ENCODE data around the gene TFRC. TPM values are rescaled to one million over a fixed set of nuclear protein-coding genes. Genes with fewer than 3 reads are reported as not detected.

The TFRC gene
- total and polyA plus RNA-seq, 2 experiments from 2014 or later, result 35.5 to 187 TPM

- Histone ChIP-seq H3F3A (replicated peaks; ENCODE audit: low read depth) (no peaks in the 10 kb centered on the region), H3K4me3 (no peak overlapping the region), H2AFZ (no peak overlapping the region), H3K9me2 (ENCODE audit: insufficient read depth) (no peaks in the 10 kb centered on the region), H3K27me3 (ENCODE audit: insufficient read depth) (no peaks in the 10 kb centered on the region), H3K4me2 (no peak overlapping the region), H3K4me1 (ENCODE audit: insufficient read depth) (no peaks in the 10 kb centered on the region), H4K20me1 (replicated peaks; ENCODE audit: insufficient read depth) (no peaks in the 10 kb centered on the region), H3K27ac (ENCODE audit: low read depth) (no peak overlapping the region), H3K36me3 (ENCODE audit: insufficient read depth) (no peaks in the 10 kb centered on the region), H3K79me2 (replicated peaks; ENCODE audit: insufficient read depth) (no peaks in the 10 kb centered on the region)
- DNase-seq (ENCODE audit: low spot score), result no peak
- H3K27ac Mint-ChIP-seq, result no peak overlapping the region
- TF ChIP-seq JUNB (IDR thresholded peaks at IDR 0.05; ENCODE audit: unreplicated experiment) (no peak), CREB1 (CRISPR knock-in tag; IDR thresholded peaks at IDR 0.05; ENCODE audit: low read depth) (no peak), NANOG (IDR thresholded peaks at IDR 0.05; ENCODE audit: borderline replicate concordance) (no peak), ZNF331 (CRISPR knock-in tag; IDR thresholded peaks at IDR 0.05; ENCODE audit: low read depth) (no peak), EZH2 (IDR thresholded peaks at IDR 0.05; ENCODE audit: low read depth, unreplicated experiment) (no peak), POLR2AphosphoS5 (IDR thresholded peaks at IDR 0.05; ENCODE audit: low read depth) (no peak), ZNF114 (CRISPR knock-in tag; IDR thresholded peaks at IDR 0.05) (no peak), EZH2phosphoT487 (IDR thresholded peaks at IDR 0.05; ENCODE audit: unreplicated experiment) (no peak), STAT1 (IDR thresholded peaks at IDR 0.05; ENCODE audit: unreplicated experiment) (no peak)
- TF ChIP-seq, protein P1, sequence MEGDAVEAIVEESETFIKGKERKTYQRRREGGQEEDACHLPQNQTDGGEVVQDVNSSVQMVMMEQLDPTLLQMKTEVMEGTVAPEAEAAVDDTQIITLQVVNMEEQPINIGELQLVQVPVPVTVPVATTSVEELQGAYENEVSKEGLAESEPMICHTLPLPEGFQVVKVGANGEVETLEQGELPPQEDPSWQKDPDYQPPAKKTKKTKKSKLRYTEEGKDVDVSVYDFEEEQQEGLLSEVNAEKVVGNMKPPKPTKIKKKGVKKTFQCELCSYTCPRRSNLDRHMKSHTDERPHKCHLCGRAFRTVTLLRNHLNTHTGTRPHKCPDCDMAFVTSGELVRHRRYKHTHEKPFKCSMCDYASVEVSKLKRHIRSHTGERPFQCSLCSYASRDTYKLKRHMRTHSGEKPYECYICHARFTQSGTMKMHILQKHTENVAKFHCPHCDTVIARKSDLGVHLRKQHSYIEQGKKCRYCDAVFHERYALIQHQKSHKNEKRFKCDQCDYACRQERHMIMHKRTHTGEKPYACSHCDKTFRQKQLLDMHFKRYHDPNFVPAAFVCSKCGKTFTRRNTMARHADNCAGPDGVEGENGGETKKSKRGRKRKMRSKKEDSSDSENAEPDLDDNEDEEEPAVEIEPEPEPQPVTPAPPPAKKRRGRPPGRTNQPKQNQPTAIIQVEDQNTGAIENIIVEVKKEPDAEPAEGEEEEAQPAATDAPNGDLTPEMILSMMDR (conservative IDR thresholded peaks at IDR 0.05; ENCODE audit: low read depth in 2 of 2), result no peak
- TF ChIP-seq, protein P2, sequence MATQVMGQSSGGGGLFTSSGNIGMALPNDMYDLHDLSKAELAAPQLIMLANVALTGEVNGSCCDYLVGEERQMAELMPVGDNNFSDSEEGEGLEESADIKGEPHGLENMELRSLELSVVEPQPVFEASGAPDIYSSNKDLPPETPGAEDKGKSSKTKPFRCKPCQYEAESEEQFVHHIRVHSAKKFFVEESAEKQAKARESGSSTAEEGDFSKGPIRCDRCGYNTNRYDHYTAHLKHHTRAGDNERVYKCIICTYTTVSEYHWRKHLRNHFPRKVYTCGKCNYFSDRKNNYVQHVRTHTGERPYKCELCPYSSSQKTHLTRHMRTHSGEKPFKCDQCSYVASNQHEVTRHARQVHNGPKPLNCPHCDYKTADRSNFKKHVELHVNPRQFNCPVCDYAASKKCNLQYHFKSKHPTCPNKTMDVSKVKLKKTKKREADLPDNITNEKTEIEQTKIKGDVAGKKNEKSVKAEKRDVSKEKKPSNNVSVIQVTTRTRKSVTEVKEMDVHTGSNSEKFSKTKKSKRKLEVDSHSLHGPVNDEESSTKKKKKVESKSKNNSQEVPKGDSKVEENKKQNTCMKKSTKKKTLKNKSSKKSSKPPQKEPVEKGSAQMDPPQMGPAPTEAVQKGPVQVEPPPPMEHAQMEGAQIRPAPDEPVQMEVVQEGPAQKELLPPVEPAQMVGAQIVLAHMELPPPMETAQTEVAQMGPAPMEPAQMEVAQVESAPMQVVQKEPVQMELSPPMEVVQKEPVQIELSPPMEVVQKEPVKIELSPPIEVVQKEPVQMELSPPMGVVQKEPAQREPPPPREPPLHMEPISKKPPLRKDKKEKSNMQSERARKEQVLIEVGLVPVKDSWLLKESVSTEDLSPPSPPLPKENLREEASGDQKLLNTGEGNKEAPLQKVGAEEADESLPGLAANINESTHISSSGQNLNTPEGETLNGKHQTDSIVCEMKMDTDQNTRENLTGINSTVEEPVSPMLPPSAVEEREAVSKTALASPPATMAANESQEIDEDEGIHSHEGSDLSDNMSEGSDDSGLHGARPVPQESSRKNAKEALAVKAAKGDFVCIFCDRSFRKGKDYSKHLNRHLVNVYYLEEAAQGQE (IDR thresholded peaks at IDR 0.05; ENCODE audit: unreplicated experiment), result no peak
- TF ChIP-seq, protein P3, sequence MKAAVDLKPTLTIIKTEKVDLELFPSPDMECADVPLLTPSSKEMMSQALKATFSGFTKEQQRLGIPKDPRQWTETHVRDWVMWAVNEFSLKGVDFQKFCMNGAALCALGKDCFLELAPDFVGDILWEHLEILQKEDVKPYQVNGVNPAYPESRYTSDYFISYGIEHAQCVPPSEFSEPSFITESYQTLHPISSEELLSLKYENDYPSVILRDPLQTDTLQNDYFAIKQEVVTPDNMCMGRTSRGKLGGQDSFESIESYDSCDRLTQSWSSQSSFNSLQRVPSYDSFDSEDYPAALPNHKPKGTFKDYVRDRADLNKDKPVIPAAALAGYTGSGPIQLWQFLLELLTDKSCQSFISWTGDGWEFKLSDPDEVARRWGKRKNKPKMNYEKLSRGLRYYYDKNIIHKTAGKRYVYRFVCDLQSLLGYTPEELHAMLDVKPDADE (IDR thresholded peaks at IDR 0.05), result no peak
- TF ChIP-seq, protein P4, sequence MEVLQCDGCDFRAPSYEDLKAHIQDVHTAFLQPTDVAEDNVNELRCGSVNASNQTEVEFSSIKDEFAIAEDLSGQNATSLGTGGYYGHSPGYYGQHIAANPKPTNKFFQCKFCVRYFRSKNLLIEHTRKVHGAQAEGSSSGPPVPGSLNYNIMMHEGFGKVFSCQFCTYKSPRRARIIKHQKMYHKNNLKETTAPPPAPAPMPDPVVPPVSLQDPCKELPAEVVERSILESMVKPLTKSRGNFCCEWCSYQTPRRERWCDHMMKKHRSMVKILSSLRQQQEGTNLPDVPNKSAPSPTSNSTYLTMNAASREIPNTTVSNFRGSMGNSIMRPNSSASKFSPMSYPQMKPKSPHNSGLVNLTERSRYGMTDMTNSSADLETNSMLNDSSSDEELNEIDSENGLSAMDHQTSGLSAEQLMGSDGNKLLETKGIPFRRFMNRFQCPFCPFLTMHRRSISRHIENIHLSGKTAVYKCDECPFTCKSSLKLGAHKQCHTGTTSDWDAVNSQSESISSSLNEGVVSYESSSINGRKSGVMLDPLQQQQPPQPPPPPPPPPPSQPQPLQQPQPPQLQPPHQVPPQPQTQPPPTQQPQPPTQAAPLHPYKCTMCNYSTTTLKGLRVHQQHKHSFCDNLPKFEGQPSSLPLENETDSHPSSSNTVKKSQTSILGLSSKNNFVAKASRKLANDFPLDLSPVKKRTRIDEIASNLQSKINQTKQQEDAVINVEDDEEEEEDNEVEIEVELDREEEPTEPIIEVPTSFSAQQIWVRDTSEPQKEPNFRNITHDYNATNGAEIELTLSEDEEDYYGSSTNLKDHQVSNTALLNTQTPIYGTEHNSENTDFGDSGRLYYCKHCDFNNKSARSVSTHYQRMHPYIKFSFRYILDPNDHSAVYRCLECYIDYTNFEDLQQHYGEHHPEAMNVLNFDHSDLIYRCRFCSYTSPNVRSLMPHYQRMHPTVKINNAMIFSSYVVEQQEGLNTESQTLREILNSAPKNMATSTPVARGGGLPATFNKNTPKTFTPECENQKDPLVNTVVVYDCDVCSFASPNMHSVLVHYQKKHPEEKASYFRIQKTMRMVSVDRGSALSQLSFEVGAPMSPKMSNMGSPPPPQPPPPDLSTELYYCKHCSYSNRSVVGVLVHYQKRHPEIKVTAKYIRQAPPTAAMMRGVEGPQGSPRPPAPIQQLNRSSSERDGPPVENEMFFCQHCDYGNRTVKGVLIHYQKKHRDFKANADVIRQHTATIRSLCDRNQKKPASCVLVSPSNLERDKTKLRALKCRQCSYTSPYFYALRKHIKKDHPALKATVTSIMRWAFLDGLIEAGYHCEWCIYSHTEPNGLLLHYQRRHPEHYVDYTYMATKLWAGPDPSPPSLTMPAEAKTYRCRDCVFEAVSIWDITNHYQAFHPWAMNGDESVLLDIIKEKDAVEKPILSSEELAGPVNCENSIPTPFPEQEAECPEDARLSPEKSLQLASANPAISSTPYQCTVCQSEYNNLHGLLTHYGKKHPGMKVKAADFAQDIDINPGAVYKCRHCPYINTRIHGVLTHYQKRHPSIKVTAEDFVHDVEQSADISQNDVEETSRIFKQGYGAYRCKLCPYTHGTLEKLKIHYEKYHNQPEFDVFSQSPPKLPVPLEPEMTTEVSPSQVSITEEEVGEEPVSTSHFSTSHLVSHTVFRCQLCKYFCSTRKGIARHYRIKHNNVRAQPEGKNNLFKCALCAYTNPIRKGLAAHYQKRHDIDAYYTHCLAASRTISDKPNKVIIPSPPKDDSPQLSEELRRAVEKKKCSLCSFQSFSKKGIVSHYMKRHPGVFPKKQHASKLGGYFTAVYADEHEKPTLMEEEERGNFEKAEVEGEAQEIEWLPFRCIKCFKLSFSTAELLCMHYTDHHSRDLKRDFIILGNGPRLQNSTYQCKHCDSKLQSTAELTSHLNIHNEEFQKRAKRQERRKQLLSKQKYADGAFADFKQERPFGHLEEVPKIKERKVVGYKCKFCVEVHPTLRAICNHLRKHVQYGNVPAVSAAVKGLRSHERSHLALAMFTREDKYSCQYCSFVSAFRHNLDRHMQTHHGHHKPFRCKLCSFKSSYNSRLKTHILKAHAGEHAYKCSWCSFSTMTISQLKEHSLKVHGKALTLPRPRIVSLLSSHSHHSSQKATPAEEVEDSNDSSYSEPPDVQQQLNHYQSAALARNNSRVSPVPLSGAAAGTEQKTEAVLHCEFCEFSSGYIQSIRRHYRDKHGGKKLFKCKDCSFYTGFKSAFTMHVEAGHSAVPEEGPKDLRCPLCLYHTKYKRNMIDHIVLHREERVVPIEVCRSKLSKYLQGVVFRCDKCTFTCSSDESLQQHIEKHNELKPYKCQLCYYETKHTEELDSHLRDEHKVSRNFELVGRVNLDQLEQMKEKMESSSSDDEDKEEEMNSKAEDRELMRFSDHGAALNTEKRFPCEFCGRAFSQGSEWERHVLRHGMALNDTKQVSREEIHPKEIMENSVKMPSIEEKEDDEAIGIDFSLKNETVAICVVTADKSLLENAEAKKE (CRISPR knock-in tag; IDR thresholded peaks at IDR 0.05), result no peak
- H3K9me3 Mint-ChIP-seq, result peaks cover 21% of the 10 kb centered on the region; the same call in 2 of the 3 replicates
- 0 out of 3 replicates have a peak, but pooled peaks cover 3% of the 10 kb centered on the region for H3K36me3 Mint-ChIP-seq (ENCODE audit: low read depth)
- no peak overlapping the region for H3K4me3 Mint-ChIP-seq
- peaks cover 6% of the 10 kb centered on the region for H3K27me3 Mint-ChIP-seq (ENCODE audit: insufficient read depth, low read depth, poor library complexity)
- ATAC-seq, result no peak
- no peaks in the 10 kb centered on the region for H3K4me1 Mint-ChIP-seq
Observed at GRCh38 chr3:196039359-196039758, 42.5 kb downstream of the TFRC start.
